GM18867 (cell line): ENCODE results near the gene PTPN7.

Source experiments
- ATAC-seq: cut with Tn5 transposase; IDR thresholded peaks from one replicate; pipeline ENCODE4 v1.9.1; 2021; ENCODE audit warnings: mild to moderate bottlenecking, moderate library complexity; ENCODE audit not compliant: unreplicated experiment

PTPN7 gene

GRCh38 chr1:202110977-202111376 is 49.4 kb downstream of the PTPN7 start:
- ATAC-seq, result no peak

GRCh38 chr1:202107801-202108731 is 52.3 kb downstream of the PTPN7 start:
- no peak for ATAC-seq

- ATAC-seq, result no peak
Measured at GRCh38 chr1:202107321-202107761, 53.1 kb downstream of the PTPN7 start.

GRCh38 chr1:202106340-202107254 is 53.8 kb downstream of the PTPN7 start:
- no peak for ATAC-seq

- no peak for ATAC-seq
Measured at GRCh38 chr1:202105571-202106339, 54.6 kb downstream of the PTPN7 start.

GRCh38 chr1:202104073-202104472 is 56.3 kb downstream of the PTPN7 start:
- no peak for ATAC-seq

GRCh38 chr1:202101184-202101583 is 59.2 kb downstream of the PTPN7 start:
- no peak for ATAC-seq
